Measurements from ENCODE around the gene LIMS1. TPM values are rescaled to one million over a fixed set of nuclear protein-coding genes. Genes with fewer than 3 reads are reported as not detected.
A peak's percentile ranks its signal among the peaks of the same experiment; 100 is the strongest.
"Not testable (repeated sequence)": the region's sequence is repeated elsewhere in the genome, so short reads cannot be mapped to it uniquely, and the experiment has no call there.

The LIMS1 gene
- total RNA-seq, 6 donors from 2014 or later, result 51.3 to 148 (median 87.7) TPM

GRCh38 chr2:108701806-108702205, 167.5 kb downstream of the LIMS1 start:
- Histone ChIP-seq H3K27ac (no peak overlapping the region), H3K4me3 (no peak overlapping the region), H3K4me1 (no peaks in the 10 kb centered on the region), H3K9me3 (no peaks in the 10 kb centered on the region), H3K27me3 (no peaks in the 10 kb centered on the region), H3K36me3 (no peaks in the 10 kb centered on the region)
- no peak for DNase-seq
- ATAC-seq (ENCODE audit: low FRiP score in 2 of 2), result no peak
- 67 to 74% methylated on average over 2 of the region's 2 CpGs for WGBS, 2 donors
- no peak for TF ChIP-seq EP300 (IDR thresholded peaks at IDR 0.05)
- TF ChIP-seq CTCF (IDR thresholded peaks at IDR 0.05), result no peak
- no peak for TF ChIP-seq POLR2A (IDR thresholded peaks at IDR 0.05)
- no peak for TF ChIP-seq POLR2AphosphoS5 (IDR thresholded peaks at IDR 0.05)

GRCh38 chr2:108704871-108705270, 170.6 kb downstream of the LIMS1 start:
- no peaks in the 10 kb centered on the region for H3K36me3 ChIP-seq
- H3K4me3 ChIP-seq, result no peak overlapping the region
- 77 to 100% methylated on average over 1 of the region's 1 CpG for WGBS, 2 donors
- no peaks in the 10 kb centered on the region for H3K27me3 ChIP-seq
- TF ChIP-seq POLR2AphosphoS5 (IDR thresholded peaks at IDR 0.05), result no peak
- no peaks in the 10 kb centered on the region for H3K9me3 ChIP-seq
- no peaks in the 10 kb centered on the region for H3K4me1 ChIP-seq
- DNase-seq (no peak), ATAC-seq (ENCODE audit: low FRiP score in 2 of 2) (no peak)
- H3K27ac ChIP-seq, result no peak overlapping the region

GRCh38 chr2:108707300-108707699, 173.0 kb downstream of the LIMS1 start:
- ATAC-seq (ENCODE audit: low FRiP score in 2 of 2) (no peak), DNase-seq (no peak)
- H3K27me3 ChIP-seq, result no peaks in the 10 kb centered on the region
- no peak overlapping the region for H3K27ac ChIP-seq
- H3K9me3 ChIP-seq, result no peaks in the 10 kb centered on the region
- H3K36me3 ChIP-seq, result no peaks in the 10 kb centered on the region
- H3K4me3 ChIP-seq, result no peak overlapping the region
- TF ChIP-seq POLR2AphosphoS5 (IDR thresholded peaks at IDR 0.05) (no peak), POLR2A (IDR thresholded peaks at IDR 0.05) (no peak), CTCF (IDR thresholded peaks at IDR 0.05) (no peak), EP300 (IDR thresholded peaks at IDR 0.05) (no peak)
- H3K4me1 ChIP-seq, result no peaks in the 10 kb centered on the region

GRCh38 chr2:108716971-108717370, 182.7 kb downstream of the LIMS1 start:
- 79 to 85% methylated on average over 6 of the region's 6 CpGs for WGBS, 2 donors
- H3K9me3 ChIP-seq; DNase-seq; H3K27ac ChIP-seq; ATAC-seq (ENCODE audit: low FRiP score in 2 of 2); H3K4me3 ChIP-seq; H3K36me3 ChIP-seq; H3K27me3 ChIP-seq: not testable (repeated sequence)
- H3K4me1 ChIP-seq, result peaks cover 9 to 15% (median 11%) of the 10 kb centered on the region in 4 donors

- 0 to 1% methylated on average over 12 to 76 of the region's 97 CpGs for WGBS, 2 donors
- peak within 1 kb of the TSS; percentile 34 to 88 (median 78) for H3K4me3 ChIP-seq
- TF ChIP-seq POLR2A (IDR thresholded peaks at IDR 0.05) (peak; percentile 22 to 98 (median 93)), CTCF (IDR thresholded peaks at IDR 0.05) (peak in 2 of 6 experiments; percentile 21 to 26), EP300 (IDR thresholded peaks at IDR 0.05) (peak in 1 of 4 donors; percentile 88), POLR2AphosphoS5 (IDR thresholded peaks at IDR 0.05) (peak; percentile 99)
- peak within 1 kb of the TSS; percentile 95 to 99 (median 98) for H3K27ac ChIP-seq
- H3K27me3 ChIP-seq, result no peaks in the 10 kb centered on the region
- DNase-seq (peak; percentile 94 to 99), ATAC-seq (ENCODE audit: low FRiP score in 2 of 2) (peak; percentile 100)
- H3K4me1 ChIP-seq, result peaks cover 9 to 27% (median 12%) of the 10 kb centered on the region in 4 donors
- no peaks in the 10 kb centered on the region for H3K9me3 ChIP-seq
- no peaks in the 10 kb centered on the region for H3K36me3 ChIP-seq
These were observed 185.1 kb downstream of the LIMS1 start, which contains the start of gene RANBP2 for GRCh38 chr2:108719149-108720044. RANBP2 (plus strand) TSS chr2:108719482; CDS start chr2:108719607, 125 bp downstream.

GRCh38 chr2:108726048-108726447, 191.8 kb downstream of the LIMS1 start:
- H3K27ac ChIP-seq, DNase-seq: not testable (repeated sequence)

GRCh38 chr2:108734656-108735055, 200.4 kb downstream of the LIMS1 start:
- H3K36me3 ChIP-seq, result peaks cover 0 to 29% (median 9%) of the 10 kb centered on the region in 4 donors
- not testable (repeated sequence) for H3K4me3 ChIP-seq; H3K9me3 ChIP-seq; ATAC-seq (ENCODE audit: low FRiP score in 2 of 2); DNase-seq; H3K27me3 ChIP-seq; H3K4me1 ChIP-seq; H3K27ac ChIP-seq
- 95 to 96% methylated on average over 6 of the region's 6 CpGs for WGBS, 2 donors

More at GRCh38 chr2:108726048-108726447, 191.8 kb downstream of the LIMS1 start:
- not testable (repeated sequence) for H3K36me3 ChIP-seq; H3K4me3 ChIP-seq; H3K27me3 ChIP-seq; ATAC-seq (ENCODE audit: low FRiP score in 2 of 2); H3K9me3 ChIP-seq
- WGBS, 2 donors, result 69 to 71% methylated on average over 9 of the region's 9 CpGs
- peaks cover 4 to 26% (median 12%) of the 10 kb centered on the region in 4 donors for H3K4me1 ChIP-seq
